H9 (cell line): ENCODE results near the gene WDR64. TPM values are rescaled to one million over a fixed set of nuclear protein-coding genes. Genes with fewer than 3 reads are reported as not detected.

Source experiments
- DNase-seq: peaks from one replicate; pipeline ENCODE4 v3.0.0-alpha.2; 2017
- H2AFZ ChIP-seq: one replicate; pipeline ENCODE4 v1.6.1; 2013; ENCODE audit warnings: mild to moderate bottlenecking, low read length, control low read depth, moderate library complexity
- H2AK5ac ChIP-seq: 2 replicates; pipeline ENCODE4 v1.6.1; 2013; ENCODE audit warnings: low read length, control low read depth, mixed read lengths; ENCODE audit not compliant: insufficient read length
- H2BK120ac ChIP-seq: one replicate; pipeline ENCODE4 v1.6.1; 2013; ENCODE audit warnings: low read depth, mild to moderate bottlenecking, low read length, control low read depth, inconsistent platforms; ENCODE audit not compliant: poor library complexity, severe bottlenecking
- H2BK12ac ChIP-seq: 2 replicates; pipeline ENCODE4 v1.6.1; 2013; ENCODE audit warnings: low read length, control low read depth, mixed read lengths, low read depth; ENCODE audit not compliant: insufficient read length
- H2BK15ac ChIP-seq: 2 replicates; pipeline ENCODE4 v1.6.1; 2013; ENCODE audit warnings: low read depth, low read length, control low read depth
- H2BK20ac ChIP-seq: one replicate; pipeline ENCODE4 v1.6.1; 2013; ENCODE audit warnings: low read depth, mild to moderate bottlenecking, low read length, control low read depth, inconsistent platforms; ENCODE audit not compliant: poor library complexity, severe bottlenecking
- H2BK5ac ChIP-seq: 2 replicates; pipeline ENCODE4 v1.6.1; 2013; ENCODE audit warnings: low read length, control low read depth, mixed read lengths; ENCODE audit not compliant: insufficient read length
- H3K14ac ChIP-seq: 2 replicates; pipeline ENCODE4 v1.6.1; 2013; ENCODE audit warnings: low read length, control low read depth; ENCODE audit not compliant: insufficient read depth
- H3K18ac ChIP-seq: 2 replicates; pipeline ENCODE4 v1.6.1; 2013; ENCODE audit warnings: low read depth, mild to moderate bottlenecking, mixed read lengths, low read length, control low read depth; ENCODE audit not compliant: insufficient read length
- H3K23ac ChIP-seq: 2 replicates; pipeline ENCODE4 v1.6.1; 2013; ENCODE audit warnings: low read length, control low read depth, mixed read lengths, low read depth; ENCODE audit not compliant: insufficient read length
- H3K23me2 ChIP-seq: 2 replicates; pipeline ENCODE4 v1.6.1; 2013; ENCODE audit warnings: low read depth, mild to moderate bottlenecking, mixed read lengths, low read length, control low read depth; ENCODE audit not compliant: insufficient read length, poor library complexity, severe bottlenecking
- H3K27ac ChIP-seq: 2 replicates; pipeline ENCODE4 v1.5.1; 2013; ENCODE audit warnings: low read length, control low read depth, mixed read lengths, low read depth; ENCODE audit not compliant: insufficient read length
- H3K27me3 ChIP-seq: 2 replicates; pipeline ENCODE4 v1.6.1; 2013; ENCODE audit warnings: low read length, control low read depth, inconsistent platforms; ENCODE audit not compliant: insufficient read depth
- H3K4ac ChIP-seq: 2 replicates; pipeline ENCODE4 v1.6.1; 2013; ENCODE audit warnings: low read depth, mild to moderate bottlenecking, control low read depth, inconsistent platforms, low read length, moderate library complexity
- H3K4me1 ChIP-seq: 2 replicates; pipeline ENCODE4 v1.6.1; 2013; ENCODE audit warnings: low read length, control low read depth, inconsistent platforms; ENCODE audit not compliant: insufficient read depth
- H3K4me2 ChIP-seq: 2 replicates; pipeline ENCODE4 v1.6.1; 2013; ENCODE audit warnings: low read length, control low read depth, mixed read lengths; ENCODE audit not compliant: insufficient read length, insufficient read depth
- H3K56ac ChIP-seq: 2 replicates; pipeline ENCODE4 v1.6.1; 2013; ENCODE audit warnings: low read depth, mild to moderate bottlenecking, mixed read lengths, low read length, control low read depth; ENCODE audit not compliant: insufficient read length
- H3K79me1 ChIP-seq: 2 replicates; pipeline ENCODE4 v1.6.1; 2013; ENCODE audit warnings: low read depth, mild to moderate bottlenecking, moderate library complexity, low read length, control low read depth, inconsistent platforms; ENCODE audit not compliant: insufficient read depth, poor library complexity, severe bottlenecking
- H3K79me2 ChIP-seq: 2 replicates; pipeline ENCODE4 v1.6.1; 2013; ENCODE audit warnings: low read length, control low read depth, inconsistent platforms; ENCODE audit not compliant: insufficient read depth
- H3K9ac ChIP-seq: 2 replicates; pipeline ENCODE4 v1.6.1; 2013; ENCODE audit warnings: low read length, control low read depth, mixed read lengths; ENCODE audit not compliant: insufficient read length; ENCODE audit errors: extremely low read depth
- H3K9me3 ChIP-seq: one replicate; pipeline ENCODE4 v1.6.1; 2013; ENCODE audit warnings: low read depth, low read length, inconsistent platforms; ENCODE audit not compliant: control insufficient read depth
- H3T11ph ChIP-seq: one replicate; pipeline ENCODE4 v1.6.1; 2013; ENCODE audit warnings: mild to moderate bottlenecking, low read length, control low read depth, inconsistent platforms
- H4K20me1 ChIP-seq: one replicate; pipeline ENCODE4 v1.6.1; 2013; ENCODE audit not compliant: control insufficient read depth, insufficient read length, insufficient read depth
- H4K5ac ChIP-seq: 2 replicates; pipeline ENCODE4 v1.6.1; 2013; ENCODE audit warnings: low read depth, mild to moderate bottlenecking, mixed read lengths, low read length, control low read depth; ENCODE audit not compliant: insufficient read length
- H4K8ac ChIP-seq: replicated peaks from 2 replicates; pipeline ENCODE4 v1.6.1; 2013; ENCODE audit warnings: low read length, control low read depth, mixed read lengths, low read depth; ENCODE audit not compliant: insufficient read length
- H4K91ac ChIP-seq: 2 replicates; pipeline ENCODE4 v1.6.1; 2013; ENCODE audit warnings: low read depth, mild to moderate bottlenecking, moderate library complexity, mixed read lengths, low read length, control low read depth; ENCODE audit not compliant: insufficient read length
- H3K27ac Mint-ChIP-seq, 3 experiments: 2 replicates in 2 of 3; 3 replicates in 1 of 3; pipeline ENCODE4 v1.8.0; 2020 to 2021; ENCODE audit warnings: mixed read lengths in 3 of 3, mild to moderate bottlenecking in 1 of 3, moderate library complexity in 1 of 3
- H3K27me3 Mint-ChIP-seq: 2 replicates; pipeline ENCODE4 v1.8.0; 2021; ENCODE audit warnings: low read depth, mild to moderate bottlenecking, moderate library complexity, mixed read lengths
- H3K36me3 Mint-ChIP-seq, 3 experiments: 2 replicates in 2 of 3; 3 replicates in 1 of 3; pipeline ENCODE4 v1.8.0; 2020 to 2021; ENCODE audit warnings: low read depth in 3 of 3, mixed read lengths in 3 of 3; ENCODE audit not compliant: insufficient read depth in 1 of 3
- H3K4me1 Mint-ChIP-seq, 2 experiments: 2 replicates each; pipeline ENCODE4 v1.8.0; 2020; ENCODE audit warnings: mixed read lengths in 2 of 2
- H3K4me3 Mint-ChIP-seq, 2 experiments: 2 replicates in 1 of 2; 3 replicates in 1 of 2; pipeline ENCODE4 v1.8.0; 2020 to 2021; ENCODE audit warnings: mild to moderate bottlenecking in 2 of 2, mixed read lengths in 2 of 2, moderate library complexity in 1 of 2
- H3K9me3 Mint-ChIP-seq, 2 experiments: 2 replicates in 1 of 2; 3 replicates in 1 of 2; pipeline ENCODE4 v1.8.0; 2020; ENCODE audit warnings: mild to moderate bottlenecking in 2 of 2, mixed read lengths in 2 of 2, moderate library complexity in 1 of 2
- CTCF ChIP-seq: fragments of 200-600 bp; sonication (generic); conservative IDR thresholded peaks from 3 replicates; pipeline ENCODE4 v1.8.0; 2021; ENCODE audit warnings: antibody characterized with exemption, mild to moderate bottlenecking
- total RNA-seq: library from RNA; stranded (reverse); gene quantifications from 2 replicates; pipeline ENCODE4 v1.2.1, GENCODE V29; 2021

The WDR64 gene
- total RNA-seq, 1 experiment from 2014 or later = not detected

- H3K79me2 ChIP-seq = no peaks in the 10 kb centered on the region; the same call in 1 of the 2 replicates
- H4K20me1 ChIP-seq = no peaks in the 10 kb centered on the region
- no peak overlapping the region for H3K14ac ChIP-seq
- no peak overlapping the region for H3K27ac ChIP-seq
- H2BK5ac ChIP-seq = no peak overlapping the region
- H2AFZ ChIP-seq = no peak overlapping the region
- no peak overlapping the region for H3K23ac ChIP-seq
- no peak overlapping the region for H3K9ac ChIP-seq
- no peak overlapping the region for H3T11ph ChIP-seq
- H3K79me1 ChIP-seq = no peaks in the 10 kb centered on the region
- no peak overlapping the region for H2BK120ac ChIP-seq
- no peak for DNase-seq
- H3K9me3 ChIP-seq = no peaks in the 10 kb centered on the region
- no peak overlapping the region for H4K91ac ChIP-seq
- H3K4me2 ChIP-seq = no peak overlapping the region
- H3K56ac ChIP-seq = no peak overlapping the region
- Mint-ChIP-seq H3K4me3 (no peak overlapping the region), H3K27ac (no peak overlapping the region), H3K27me3 (no peaks in the 10 kb centered on the region), H3K4me1 (peaks cover 18 to 22% of the 10 kb centered on the region in 2 experiments), H3K36me3 (peaks cover 9 to 24% (median 21%) of the 10 kb centered on the region in 3 experiments; a peak in 6 of 7 replicates), H3K9me3 (no peaks in the 10 kb centered on the region)
- H2BK20ac ChIP-seq = no peak overlapping the region
- no peak overlapping the region for H3K18ac ChIP-seq
- H2AK5ac ChIP-seq = no peak overlapping the region
- H4K5ac ChIP-seq = no peak overlapping the region
- H2BK12ac ChIP-seq = no peak overlapping the region
- no peak overlapping the region for H4K8ac ChIP-seq
- no peaks in the 10 kb centered on the region for H3K27me3 ChIP-seq
- H2BK15ac ChIP-seq = no peak overlapping the region
- no peak overlapping the region for H3K4ac ChIP-seq
- no peak for TF ChIP-seq CTCF
- H3K23me2 ChIP-seq = no peaks in the 10 kb centered on the region
- H3K4me1 ChIP-seq = no peaks in the 10 kb centered on the region; the same call in 1 of the 2 replicates
Measured at GRCh38 chr1:241630005-241630404, 22.1 kb upstream of the WDR64 start.
